GM21526 (cell line): ENCODE measurements around the gene THADA.
"Not testable (repeated sequence)": the region's sequence is repeated elsewhere in the genome, so short reads cannot be mapped to it uniquely, and the experiment has no call there.

Experiments used
- ATAC-seq: cut with Tn5 transposase; IDR thresholded peaks from one replicate; pipeline ENCODE4 v1.9.1; 2021; ENCODE audit warnings: moderate library complexity; ENCODE audit not compliant: unreplicated experiment, low FRiP score

Gene THADA

GRCh38 chr2:43600596-43600995, 4.8 kb upstream of the THADA start:
- ATAC-seq: not testable (repeated sequence)

GRCh38 chr2:43594875-43595274, 963 bp downstream of the THADA start:
- no peak for ATAC-seq

DNA sequence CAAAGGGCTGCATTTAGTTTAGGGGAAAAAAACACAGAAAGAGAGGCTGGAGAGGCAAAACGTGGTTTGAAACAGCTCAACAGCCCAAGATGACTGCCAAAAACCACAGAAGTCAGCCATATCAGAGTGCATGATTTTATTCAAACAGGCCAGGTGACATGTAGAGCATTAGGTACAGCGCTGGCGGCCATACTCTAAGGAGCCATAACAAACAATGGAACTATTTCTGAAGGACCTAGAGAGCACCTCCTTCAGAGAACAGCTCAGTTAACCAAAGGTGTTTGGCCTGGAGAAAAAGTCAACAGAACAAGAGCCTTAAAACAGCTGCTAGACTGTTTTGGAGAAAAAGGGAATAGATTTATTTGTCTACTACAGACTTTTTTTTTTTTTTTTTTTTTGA, 2.6 kb downstream of the THADA start:
- ATAC-seq: no peak

DNA sequence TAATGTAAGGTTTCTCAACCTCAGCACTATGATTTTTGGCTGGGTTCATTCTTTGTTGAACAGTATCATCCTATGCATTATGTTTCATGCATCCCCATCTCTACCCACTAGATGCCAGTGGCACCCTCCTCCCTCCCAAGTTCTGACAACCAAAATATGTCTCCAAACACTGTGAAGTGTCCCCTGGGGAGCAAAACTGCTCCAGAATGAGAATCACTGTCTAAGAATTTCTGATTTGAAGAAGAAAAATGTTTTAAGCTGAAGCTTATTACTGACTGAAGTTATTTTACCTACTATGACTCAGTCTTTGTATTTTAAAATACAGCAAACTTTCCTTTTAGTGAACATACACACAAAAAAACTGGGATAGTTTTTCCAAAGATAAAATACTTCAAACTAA, 3.4 kb downstream of the THADA start:
- no peak for ATAC-seq

- no peak for ATAC-seq
These were observed 10.1 kb downstream of the THADA start for GRCh38 chr2:43585708-43586107.

DNA sequence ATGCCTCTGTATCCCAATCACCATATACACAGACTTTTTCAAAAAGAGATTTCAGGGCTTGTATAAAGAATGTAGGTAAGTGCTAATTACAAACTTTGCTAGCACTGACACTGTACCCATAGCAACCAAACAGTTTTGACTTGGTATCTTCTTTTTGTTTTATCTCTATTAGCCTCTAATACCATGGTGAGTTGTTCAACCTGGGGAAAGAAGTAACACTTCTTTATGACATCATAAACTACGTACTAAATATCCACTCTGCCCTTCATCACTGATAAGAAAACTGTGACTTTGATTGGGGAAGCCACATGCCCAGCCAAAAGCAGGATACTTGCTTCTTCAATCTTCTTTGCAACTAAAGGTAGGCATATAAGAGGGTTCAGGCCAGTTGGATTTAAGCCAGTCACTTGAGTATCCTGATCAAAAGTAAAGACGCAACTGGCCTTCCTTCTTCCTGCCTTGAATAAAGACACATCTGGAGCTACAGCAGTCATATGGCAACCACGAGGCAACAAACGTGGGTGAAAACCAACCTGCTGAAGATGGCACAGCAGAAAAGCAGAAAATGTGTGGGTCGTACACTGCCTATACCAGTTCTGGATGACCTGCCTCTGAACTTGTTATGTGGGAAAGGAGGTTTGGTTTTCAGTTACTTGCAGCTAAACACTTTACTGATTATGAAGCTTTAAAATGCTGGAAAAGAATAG, 16.4 kb downstream of the THADA start:
- ATAC-seq: no peak

DNA sequence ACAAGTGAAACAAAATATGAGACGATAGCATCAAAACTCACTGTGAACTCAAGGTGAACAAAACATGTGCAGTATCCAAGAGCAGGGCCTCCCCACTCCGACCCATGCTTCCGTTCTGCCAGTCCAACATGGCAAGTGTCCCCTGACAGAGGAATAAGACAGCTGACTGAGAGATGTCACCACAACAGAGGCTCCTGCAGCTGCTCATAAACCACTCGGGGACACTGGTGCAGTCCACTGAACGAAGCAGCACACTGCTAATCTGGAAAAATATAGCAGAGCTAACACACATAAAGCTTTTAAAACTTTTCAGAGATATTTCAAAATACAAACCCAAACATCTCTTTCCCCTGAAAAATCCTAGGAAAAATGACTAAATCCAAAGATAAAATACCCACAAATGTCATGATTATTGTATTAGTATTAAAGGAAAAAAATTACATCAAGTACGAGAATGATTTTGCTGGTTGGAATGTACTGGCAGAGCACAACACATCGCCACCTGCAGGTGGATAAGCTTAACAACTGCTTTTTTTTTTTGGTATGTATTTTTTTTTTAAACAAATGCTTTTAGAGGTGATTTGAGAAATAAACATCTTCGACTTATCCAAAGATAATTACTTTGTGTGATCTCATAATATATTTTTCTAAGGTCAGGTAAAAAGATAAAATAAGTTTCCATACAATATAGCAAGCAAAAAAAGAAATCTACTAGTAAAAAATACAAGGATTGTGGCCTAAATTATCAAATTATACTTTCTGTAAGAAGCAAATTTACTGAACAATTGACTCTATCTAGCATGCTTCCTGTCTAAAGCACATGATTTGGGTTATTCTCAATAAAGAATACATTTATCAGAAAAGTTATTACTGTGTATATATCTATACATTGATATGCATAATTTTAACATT, 18.6 kb downstream of the THADA start:
- ATAC-seq: no peak

- no peak for ATAC-seq
These were observed 23.6 kb downstream of the THADA start for GRCh38 chr2:43572244-43572643.

DNA sequence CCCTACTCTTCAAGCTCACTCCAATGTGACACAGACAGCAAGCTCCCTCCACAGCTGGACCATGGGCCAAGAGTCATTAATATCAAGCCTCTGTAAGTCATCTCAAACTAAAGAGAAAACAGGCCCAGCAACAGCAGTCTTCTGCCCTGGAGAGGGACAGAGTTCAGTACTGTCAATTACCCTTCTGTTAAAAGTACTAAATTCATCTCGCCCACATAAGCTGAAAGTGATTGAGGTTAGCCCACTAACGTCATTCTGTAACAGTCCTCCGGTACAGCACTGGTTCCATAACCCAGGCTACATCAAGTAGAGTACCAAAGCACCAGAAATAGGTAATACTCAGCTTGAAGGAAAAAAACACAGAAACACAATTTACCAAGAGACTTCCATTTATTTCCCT, 25.9 kb downstream of the THADA start:
- peak; percentile 68 for ATAC-seq

- ATAC-seq: no peak
These were observed 27.6 kb downstream of the THADA start for GRCh38 chr2:43568228-43568627.

DNA sequence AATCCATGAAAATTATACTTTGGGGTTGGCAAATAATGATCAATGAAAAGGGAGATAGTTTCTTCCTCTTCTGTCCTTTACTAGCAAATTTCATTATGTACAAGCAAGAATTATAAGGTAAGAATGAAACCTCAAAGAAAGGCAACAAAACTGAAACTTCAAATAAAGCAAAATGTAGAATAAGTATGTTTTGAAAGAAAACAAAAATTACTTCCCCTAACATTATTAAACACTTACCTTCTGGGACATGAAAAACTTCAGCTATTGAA, 29.4 kb downstream of the THADA start:
- ATAC-seq: no peak

DNA sequence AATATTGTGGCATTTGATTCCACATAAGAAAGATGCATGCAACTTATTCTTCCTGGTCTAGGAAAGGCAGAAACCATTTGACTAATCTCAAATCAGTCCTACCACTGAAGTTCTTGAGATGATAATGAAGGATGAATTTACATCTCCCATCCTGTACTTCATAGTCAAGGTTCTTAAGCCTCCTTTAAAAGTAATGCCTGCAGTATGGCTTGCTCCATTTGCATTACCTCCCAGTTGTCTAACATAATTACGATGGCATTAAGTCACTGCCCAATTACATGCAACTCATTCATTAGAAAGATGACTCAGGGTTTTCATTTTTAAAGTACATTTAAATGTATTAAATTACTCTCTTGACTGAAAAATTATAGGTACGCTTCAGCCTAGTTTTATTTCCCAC, 32.2 kb downstream of the THADA start:
- ATAC-seq: no peak

DNA sequence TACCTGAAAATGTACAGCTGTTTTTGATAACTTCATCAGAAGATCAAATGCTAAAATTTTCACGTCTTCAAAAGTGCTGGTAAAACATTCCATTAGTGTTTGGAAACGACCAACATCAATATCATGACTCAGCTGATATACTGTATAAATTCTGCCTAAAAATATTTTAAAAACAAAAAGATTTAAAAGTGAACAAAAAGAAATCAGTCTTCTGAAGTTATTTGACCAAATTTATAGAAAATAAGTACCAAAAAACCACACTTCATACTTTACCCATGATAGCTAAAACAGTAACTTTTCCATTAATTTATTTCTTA, 35.6 kb downstream of the THADA start:
- ATAC-seq: no peak

DNA sequence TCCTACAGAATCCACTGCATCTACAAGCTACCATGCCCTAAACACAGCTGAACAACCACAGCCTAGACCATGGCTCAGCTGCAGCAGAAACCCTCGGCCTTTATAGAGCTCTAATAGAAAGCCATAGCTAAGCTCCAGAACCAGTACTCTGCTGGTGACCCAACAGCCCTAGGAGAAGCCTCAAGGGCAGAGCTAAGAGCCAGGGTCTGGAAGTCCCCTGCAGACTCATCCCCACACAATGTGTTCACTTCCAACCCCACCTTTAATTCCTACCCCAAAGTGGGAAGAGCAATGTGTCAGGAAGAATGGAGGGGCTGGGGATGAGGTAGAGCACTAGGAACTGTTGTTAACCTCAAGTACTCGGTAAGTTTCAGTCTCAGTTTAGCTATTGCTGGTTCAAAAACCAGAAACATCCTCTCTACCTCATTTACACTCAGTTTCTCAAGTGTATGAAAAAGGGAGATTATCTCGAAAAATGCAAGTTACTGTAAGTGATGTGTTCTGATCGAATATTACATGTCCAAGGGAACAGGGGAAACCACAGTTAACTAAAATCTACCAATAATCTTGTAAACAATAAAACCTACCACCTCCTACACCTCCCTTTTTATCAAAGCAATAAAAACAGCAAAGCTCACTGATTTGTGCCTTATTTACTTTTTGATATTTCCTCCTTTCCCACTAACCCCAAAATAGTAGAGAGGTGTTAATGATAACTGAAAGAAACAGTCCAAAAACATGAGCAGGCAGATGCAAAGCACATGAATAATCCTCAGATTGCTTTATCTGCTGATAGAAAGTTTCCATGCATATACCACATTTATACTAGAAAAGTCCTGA, 36.2 kb downstream of the THADA start:
- ATAC-seq: peak; percentile 73

- no peak for ATAC-seq
These were observed 38.6 kb downstream of the THADA start for GRCh38 chr2:43557196-43557595.

- ATAC-seq: no peak
These were observed 39.6 kb downstream of the THADA start for GRCh38 chr2:43556256-43556655.

- ATAC-seq: no peak
These were observed 42.4 kb downstream of the THADA start for GRCh38 chr2:43553341-43553855.

GRCh38 chr2:43551990-43552389, 43.8 kb downstream of the THADA start:
- no peak for ATAC-seq

DNA sequence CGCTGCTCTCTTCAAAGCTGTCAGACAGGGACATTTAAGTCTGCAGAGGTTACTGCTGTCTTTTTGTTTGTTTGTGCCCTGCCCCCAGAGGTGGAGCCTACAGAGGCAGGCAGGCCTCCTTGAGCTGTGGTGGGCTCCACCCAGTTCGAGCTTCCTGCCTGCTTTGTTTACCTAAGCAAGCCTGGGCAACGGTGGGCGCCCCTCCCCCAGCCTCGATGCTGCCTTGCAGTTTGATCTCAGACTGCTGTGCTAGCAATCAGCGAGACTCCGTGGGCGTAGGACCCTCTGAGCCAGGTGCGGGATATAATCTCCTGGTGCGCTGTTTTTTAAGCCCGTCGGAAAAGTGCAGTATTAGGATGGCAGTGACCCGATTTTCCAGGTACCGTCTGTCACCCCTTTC, 47.5 kb downstream of the THADA start:
- not testable (repeated sequence) for ATAC-seq

- no peak for ATAC-seq
These were observed 53.4 kb downstream of the THADA start for GRCh38 chr2:43542285-43542933.

GRCh38 chr2:43541165-43541564, 54.7 kb downstream of the THADA start:
- no peak for ATAC-seq
